HG03575 (cell line): ENCODE measurements around the gene PARD6G.

Source experiments
- ATAC-seq: cut with Tn5 transposase; IDR thresholded peaks from one replicate; pipeline ENCODE4 v1.9.1; 2021; ENCODE audit not compliant: unreplicated experiment, insufficient number of reproducible peaks, low FRiP score; ENCODE audit errors: extremely low read depth

PARD6G gene

GRCh38 chr18:80194874-80195570, 52.3 kb downstream of the PARD6G start:
- no peak for ATAC-seq

- no peak for ATAC-seq
Observed at GRCh38 chr18:80193701-80194100, 53.6 kb downstream of the PARD6G start.

GRCh38 chr18:80192653-80193385, 54.5 kb downstream of the PARD6G start:
- ATAC-seq = no peak

- no peak for ATAC-seq
Observed at GRCh38 chr18:80191907-80192652, 55.2 kb downstream of the PARD6G start.

- ATAC-seq = no peak
Observed at GRCh38 chr18:80191264-80191663, 56.0 kb downstream of the PARD6G start.

- ATAC-seq = no peak
Observed at GRCh38 chr18:80190311-80190710, 57.0 kb downstream of the PARD6G start.

- no peak for ATAC-seq
Observed at GRCh38 chr18:80189531-80189865, 57.8 kb downstream of the PARD6G start.

- no peak for ATAC-seq
Observed at GRCh38 chr18:80188643-80189530, 58.4 kb downstream of the PARD6G start.

GRCh38 chr18:80187956-80188642, 59.2 kb downstream of the PARD6G start:
- no peak for ATAC-seq

GRCh38 chr18:80185545-80185944, 61.8 kb downstream of the PARD6G start:
- no peak for ATAC-seq

- ATAC-seq = no peak
Observed at GRCh38 chr18:80184243-80184772, 63.0 kb downstream of the PARD6G start.

- ATAC-seq = no peak
Observed at GRCh38 chr18:80183273-80184050, 63.9 kb downstream of the PARD6G start.

GRCh38 chr18:80182855-80183254, 64.5 kb downstream of the PARD6G start:
- ATAC-seq = no peak

GRCh38 chr18:80181642-80182461, 65.5 kb downstream of the PARD6G start:
- no peak for ATAC-seq

- ATAC-seq = no peak
Observed at GRCh38 chr18:80180778-80181564, 66.3 kb downstream of the PARD6G start.

- no peak for ATAC-seq
Observed at GRCh38 chr18:80179857-80180558, 67.3 kb downstream of the PARD6G start.
